Measurements from ENCODE around the gene ABCC2.

ABCC2 gene

GRCh38 chr10:99766302-99766681 lies 16.1 kb upstream of the ABCC2 start:
- DNase-seq = no peak
- Histone ChIP-seq H3K4me1 (ENCODE audit: low read length) (no peaks in the 10 kb centered on the region), H3F3A (ENCODE audit: insufficient read depth, low read length) (no peaks in the 10 kb centered on the region), H2AFZ (ENCODE audit: low read length) (no peak overlapping the region), H3K27me3 (replicated peaks; ENCODE audit: insufficient read depth, low read length) (no peaks in the 10 kb centered on the region), H3K4me2 (ENCODE audit: low read depth, low read length) (no peak overlapping the region), H3K4me3 (ENCODE audit: low read length) (no peak overlapping the region), H3K9ac (ENCODE audit: low read length) (no peak overlapping the region), H3K79me2 (ENCODE audit: low read length) (no peaks in the 10 kb centered on the region), H3K36me3 (replicated peaks; ENCODE audit: insufficient read depth, low read length) (no peaks in the 10 kb centered on the region), H3K9me3 (replicated peaks; ENCODE audit: insufficient read depth, low read length) (no peaks in the 10 kb centered on the region), H3K27ac (ENCODE audit: low read length) (no peak overlapping the region), H3K9me2 (replicated peaks; ENCODE audit: insufficient read depth, low read length) (no peaks in the 10 kb centered on the region), H4K20me1 (ENCODE audit: insufficient read depth, low read length) (no peaks in the 10 kb centered on the region)
- TF ChIP-seq EZH2 (optimal IDR thresholded peaks at IDR 0.05; ENCODE audit: low read depth, low read length) = no peak
- TF ChIP-seq EZH2phosphoT487 (IDR thresholded peaks at IDR 0.05; ENCODE audit: low read length) = no peak
- no peak for TF ChIP-seq CTCF (IDR thresholded peaks at IDR 0.05; ENCODE audit: low read length)

GRCh38 chr10:99767901-99768300 lies 14.5 kb upstream of the ABCC2 start:
- H3K36me3 ChIP-seq (replicated peaks; ENCODE audit: insufficient read depth, low read length) = no peaks in the 10 kb centered on the region
- no peak overlapping the region for H3K4me3 ChIP-seq (ENCODE audit: low read length)
- no peaks in the 10 kb centered on the region for H3K79me2 ChIP-seq (ENCODE audit: low read length)
- H3K27ac ChIP-seq (ENCODE audit: low read length) = no peak overlapping the region
- TF ChIP-seq CTCF (IDR thresholded peaks at IDR 0.05; ENCODE audit: low read length) = no peak
- TF ChIP-seq EZH2 (optimal IDR thresholded peaks at IDR 0.05; ENCODE audit: low read depth, low read length) = no peak
- no peak for TF ChIP-seq EZH2phosphoT487 (IDR thresholded peaks at IDR 0.05; ENCODE audit: low read length)
- H3K4me1 ChIP-seq (ENCODE audit: low read length) = no peaks in the 10 kb centered on the region
- H3K4me2 ChIP-seq (ENCODE audit: low read depth, low read length) = no peak overlapping the region
- no peaks in the 10 kb centered on the region for H3K9me3 ChIP-seq (replicated peaks; ENCODE audit: insufficient read depth, low read length)
- no peak for DNase-seq
- no peaks in the 10 kb centered on the region for H3K27me3 ChIP-seq (replicated peaks; ENCODE audit: insufficient read depth, low read length)
- H3K9me2 ChIP-seq (replicated peaks; ENCODE audit: insufficient read depth, low read length) = no peaks in the 10 kb centered on the region
- no peak overlapping the region for H3K9ac ChIP-seq (ENCODE audit: low read length)
- H2AFZ ChIP-seq (ENCODE audit: low read length) = no peak overlapping the region
- no peaks in the 10 kb centered on the region for H4K20me1 ChIP-seq (ENCODE audit: insufficient read depth, low read length)
- H3F3A ChIP-seq (ENCODE audit: insufficient read depth, low read length) = no peaks in the 10 kb centered on the region

GRCh38 chr10:99768556-99768955 lies 13.9 kb upstream of the ABCC2 start:
- Histone ChIP-seq H3K9ac (ENCODE audit: low read length) (no peak overlapping the region), H3K4me3 (ENCODE audit: low read length) (no peak overlapping the region), H3K9me3 (replicated peaks; ENCODE audit: insufficient read depth, low read length) (no peaks in the 10 kb centered on the region), H2AFZ (ENCODE audit: low read length) (no peak overlapping the region), H3K27me3 (replicated peaks; ENCODE audit: insufficient read depth, low read length) (no peaks in the 10 kb centered on the region), H3K27ac (ENCODE audit: low read length) (no peak overlapping the region), H3K4me2 (ENCODE audit: low read depth, low read length) (no peak overlapping the region), H4K20me1 (ENCODE audit: insufficient read depth, low read length) (no peaks in the 10 kb centered on the region), H3F3A (ENCODE audit: insufficient read depth, low read length) (no peaks in the 10 kb centered on the region), H3K4me1 (ENCODE audit: low read length) (no peaks in the 10 kb centered on the region), H3K9me2 (replicated peaks; ENCODE audit: insufficient read depth, low read length) (no peaks in the 10 kb centered on the region), H3K36me3 (replicated peaks; ENCODE audit: insufficient read depth, low read length) (no peaks in the 10 kb centered on the region), H3K79me2 (ENCODE audit: low read length) (no peaks in the 10 kb centered on the region)
- DNase-seq = no peak
- TF ChIP-seq EZH2phosphoT487 (IDR thresholded peaks at IDR 0.05; ENCODE audit: low read length) = no peak
- TF ChIP-seq CTCF (IDR thresholded peaks at IDR 0.05; ENCODE audit: low read length) = no peak
- no peak for TF ChIP-seq EZH2 (optimal IDR thresholded peaks at IDR 0.05; ENCODE audit: low read depth, low read length)

Data from MM.1S (cell line).